DMS 273 treated with DMSO at 0.1 percent for 48 hours (cell line): ENCODE data around the gene TOPAZ1.
A peak's percentile ranks its signal among the peaks of the same experiment; 100 is the strongest.
"Not testable (repeated sequence)": the region's sequence is repeated elsewhere in the genome, so short reads cannot be mapped to it uniquely, and the experiment has no call there.

Source experiments
- DNase-seq: peaks from one replicate; lab custom pipeline; 2025; lab: John Stamatoyannopoulos, UW

Gene TOPAZ1

DNA sequence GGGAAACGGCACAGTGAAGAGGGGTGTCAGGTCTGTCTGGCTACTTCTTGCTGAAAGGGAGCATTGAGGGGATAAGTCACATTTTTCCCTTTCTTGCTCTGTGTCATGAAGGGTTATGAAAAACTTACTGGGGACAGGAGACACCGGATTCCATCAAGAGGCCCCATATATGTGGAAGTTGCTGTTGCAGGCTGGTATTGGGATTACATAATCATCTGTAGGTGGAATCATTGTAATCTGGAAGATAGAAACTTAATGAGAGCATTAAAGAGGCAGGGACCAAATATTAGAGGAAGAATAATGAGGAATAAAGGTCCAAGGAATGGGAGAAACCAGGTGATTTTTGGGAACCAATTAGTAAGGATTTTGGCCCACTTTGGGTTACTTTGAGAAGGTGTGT lies 92.6 kb downstream of the TOPAZ1 start:
- DNase-seq = no peak

DNA sequence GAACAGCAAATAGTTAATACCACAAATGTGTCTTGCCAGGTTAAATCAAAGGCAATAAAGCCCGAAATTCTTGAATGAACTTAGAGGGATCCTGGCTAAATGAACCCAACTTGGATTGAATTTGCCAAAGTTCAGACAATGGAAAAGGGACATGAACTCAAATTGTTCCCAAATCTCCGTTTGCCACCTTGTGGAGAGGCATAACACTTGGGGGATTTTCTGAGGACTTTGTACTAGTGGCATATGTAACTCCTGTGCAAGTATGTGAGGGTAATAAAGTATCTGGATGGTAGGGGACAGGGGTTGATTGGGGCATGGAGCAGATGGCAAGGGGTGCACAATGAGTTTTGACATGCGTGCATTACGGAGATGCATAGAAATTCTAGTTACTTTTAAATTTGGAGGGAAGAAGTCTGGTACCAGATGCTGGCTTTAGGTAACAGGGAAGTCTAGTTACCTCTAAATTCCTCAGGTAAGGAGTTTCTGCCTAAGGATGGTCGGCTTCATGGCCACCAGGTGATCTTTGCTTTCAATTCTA lies 95.6 kb downstream of the TOPAZ1 start:
- DNase-seq = no peak

DNA sequence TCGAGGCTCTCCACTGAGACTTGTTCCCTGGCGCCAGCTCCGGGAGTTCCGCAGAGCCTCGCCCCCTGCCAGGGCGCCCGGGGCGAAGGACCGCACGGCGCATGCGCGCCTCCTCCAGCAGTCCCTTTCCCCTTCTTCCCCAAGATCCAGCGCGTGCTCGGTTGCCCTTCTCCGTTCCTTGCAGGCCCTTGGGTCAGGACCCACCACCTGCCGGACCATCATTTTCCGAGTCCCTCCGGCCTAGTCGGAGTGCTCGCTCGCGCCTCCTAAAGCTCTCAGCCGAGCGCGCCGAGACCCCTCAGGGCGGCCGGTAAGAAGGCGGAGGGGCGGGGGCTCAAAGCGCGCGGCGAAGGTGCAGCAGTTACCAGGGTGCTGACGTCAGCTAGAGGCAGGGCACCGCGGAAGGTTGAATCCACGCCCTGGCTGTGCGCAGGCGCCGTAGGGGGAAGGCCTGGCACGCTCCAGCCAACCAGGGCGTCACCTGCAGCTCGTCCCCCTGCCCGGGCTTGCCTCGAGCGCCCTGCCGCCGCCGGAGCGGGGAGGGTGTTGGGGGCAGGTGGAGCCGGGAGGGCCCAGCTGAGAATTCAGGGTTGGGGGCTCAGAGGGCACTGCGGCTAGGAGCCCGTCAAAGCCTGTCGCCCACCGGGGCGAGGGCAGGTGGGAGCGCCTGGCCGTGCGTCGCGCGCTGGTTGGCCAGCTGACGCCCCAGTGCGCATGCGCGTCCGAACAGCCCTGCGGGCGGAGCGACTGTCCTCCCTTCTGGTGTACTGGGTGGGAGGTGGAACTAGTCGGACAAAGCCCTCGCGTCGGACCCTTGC lies 96.5 kb downstream of the TOPAZ1 start, which contains the start of gene TCAIM:
Gene TCAIM, plus strand, starts transcription at position 757 of the 818 bp plus-strand sequence. CDS start 16,017 bp downstream, outside the sequence.
- peak; percentile 85 for DNase-seq

DNA sequence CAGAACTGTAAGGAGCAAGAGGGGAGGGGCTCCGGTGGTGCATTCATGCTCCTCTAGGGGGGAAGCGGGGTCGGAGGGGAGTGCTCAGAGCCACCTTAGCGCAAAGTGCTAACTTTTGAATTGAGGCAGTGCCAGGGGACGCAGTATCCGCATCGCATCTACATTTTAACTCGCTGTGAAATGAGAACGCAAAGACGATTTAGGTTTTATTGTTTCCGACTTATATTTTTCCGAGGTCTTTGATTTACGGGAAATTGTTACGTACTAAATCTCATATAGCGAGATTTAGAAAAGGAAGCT lies 97.1 kb downstream of the TOPAZ1 start:
- no peak for DNase-seq

DNA sequence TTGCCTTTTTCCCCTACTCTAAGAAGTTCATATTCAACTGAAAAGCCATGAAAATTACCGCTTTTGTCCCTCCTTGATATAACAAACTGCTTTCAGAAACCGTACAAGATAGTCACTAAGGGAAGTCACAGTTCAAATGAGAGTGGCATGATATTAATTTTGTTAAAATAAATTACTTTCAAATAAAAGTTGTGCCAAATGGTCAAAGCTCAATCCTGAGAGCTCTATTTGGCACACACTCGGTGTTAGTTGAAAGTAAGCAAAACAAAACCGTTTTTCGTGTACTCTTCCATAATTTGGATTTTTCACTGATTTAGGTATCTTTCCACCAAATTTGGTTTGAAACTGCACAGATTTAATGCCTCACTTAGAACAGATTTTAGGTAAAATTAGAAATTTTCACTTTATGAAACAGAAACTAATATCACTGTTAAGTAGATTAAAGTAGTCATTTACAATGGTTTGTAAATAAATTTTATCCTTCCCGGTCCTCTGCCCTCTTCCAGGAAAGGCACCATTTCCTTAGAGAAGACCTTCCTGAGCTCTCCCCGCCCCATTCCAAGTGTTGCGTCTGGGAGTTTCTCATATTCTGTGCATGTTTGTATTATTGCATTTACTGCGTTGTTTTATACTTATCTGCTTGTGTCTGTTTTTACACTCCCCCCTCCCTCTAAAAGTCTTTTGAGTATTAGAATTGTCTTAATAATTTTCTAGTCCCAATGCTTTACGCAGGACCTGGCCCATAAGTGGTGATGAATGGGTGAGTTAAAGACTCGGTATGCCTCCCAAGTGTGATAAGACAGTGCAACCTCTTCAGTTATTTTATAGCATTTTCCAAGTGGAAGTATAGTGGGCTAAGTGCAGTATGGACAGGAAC lies 97.7 kb downstream of the TOPAZ1 start:
- no peak for DNase-seq

DNA sequence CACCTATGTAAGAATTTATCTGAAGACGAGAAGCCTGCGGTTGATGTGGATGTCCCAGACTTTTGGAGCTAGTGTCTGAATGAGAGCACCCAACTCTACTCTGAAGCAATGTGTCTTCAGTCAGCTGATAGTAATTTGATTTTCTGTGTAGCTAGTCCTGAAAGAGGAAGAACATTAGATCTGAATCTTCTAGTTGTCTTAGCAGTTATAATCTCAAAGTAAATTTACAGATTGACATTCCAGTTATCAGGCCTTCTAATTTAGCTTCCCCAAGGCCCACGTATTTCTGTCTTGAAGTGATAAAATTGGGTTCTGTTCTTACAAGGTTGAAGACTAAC lies 98.3 kb downstream of the TOPAZ1 start:
- no peak for DNase-seq

DNA sequence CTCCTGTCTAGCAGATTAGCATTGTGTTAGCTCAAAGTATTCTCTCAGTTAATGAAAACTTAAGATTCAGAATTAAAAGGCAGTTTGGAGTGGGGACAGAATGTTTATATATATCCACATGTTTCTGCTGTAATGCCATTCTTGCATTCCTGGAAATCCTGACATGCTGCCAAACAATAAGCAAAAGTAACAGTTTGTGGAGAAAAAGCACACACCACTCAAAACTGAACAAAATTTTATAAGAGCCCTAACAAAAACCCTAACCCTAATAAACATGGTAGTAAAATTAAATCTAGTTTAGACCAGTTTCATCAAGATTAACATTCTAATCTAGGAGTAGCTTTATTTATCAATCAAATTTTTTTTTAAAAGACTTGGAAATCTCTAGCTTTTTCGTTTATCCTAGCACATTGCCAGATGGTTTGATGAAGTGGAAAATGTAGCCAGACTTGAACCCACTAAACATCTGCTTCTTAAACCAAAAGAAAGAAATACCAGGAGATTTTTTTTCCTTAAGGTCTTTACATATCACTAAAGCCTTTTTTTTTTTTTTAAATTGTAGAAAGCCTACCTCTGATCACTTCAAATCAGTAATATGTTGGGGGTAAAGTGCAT lies 100.6 kb downstream of the TOPAZ1 start:
- DNase-seq = no peak

DNA sequence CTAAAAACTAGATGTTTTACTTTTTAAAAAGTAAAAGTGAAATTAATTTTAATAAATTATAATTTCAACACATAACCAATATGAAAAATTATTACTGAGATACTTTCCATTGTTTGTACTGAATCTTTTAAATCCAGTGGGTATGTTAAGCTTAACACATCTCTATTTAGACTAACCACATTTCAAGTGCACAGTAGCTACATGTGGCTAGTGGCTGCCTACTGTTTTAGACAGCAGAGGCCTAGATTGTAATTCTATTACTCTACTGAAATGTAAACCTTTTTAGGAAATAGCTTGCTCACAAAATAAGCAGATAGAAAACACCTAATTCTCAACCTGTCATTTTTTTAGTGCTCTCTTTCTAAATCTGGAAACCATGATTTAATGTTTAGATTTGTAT lies 101.7 kb downstream of the TOPAZ1 start:
- DNase-seq = no peak

DNA sequence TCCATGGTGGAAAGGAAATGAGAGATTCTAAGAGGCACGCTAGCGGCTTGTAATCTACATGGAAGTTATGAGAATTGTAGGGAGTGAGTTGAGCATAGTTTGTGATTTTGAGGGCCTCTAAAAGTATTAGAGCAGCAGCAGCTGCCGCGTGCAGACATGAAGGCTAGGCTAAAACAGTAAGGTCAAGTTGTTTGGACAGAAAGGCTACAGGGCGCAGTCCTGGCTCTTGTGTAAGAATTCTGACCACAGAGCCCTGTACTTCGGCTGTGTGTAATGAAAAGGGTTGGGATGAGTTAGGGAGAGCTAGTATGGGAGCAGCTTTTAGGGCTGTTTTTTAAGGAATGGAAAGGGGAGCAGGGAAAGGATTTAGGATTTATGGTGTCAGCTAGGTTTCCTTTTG lies 104.9 kb downstream of the TOPAZ1 start:
- DNase-seq = not testable (repeated sequence)

DNA sequence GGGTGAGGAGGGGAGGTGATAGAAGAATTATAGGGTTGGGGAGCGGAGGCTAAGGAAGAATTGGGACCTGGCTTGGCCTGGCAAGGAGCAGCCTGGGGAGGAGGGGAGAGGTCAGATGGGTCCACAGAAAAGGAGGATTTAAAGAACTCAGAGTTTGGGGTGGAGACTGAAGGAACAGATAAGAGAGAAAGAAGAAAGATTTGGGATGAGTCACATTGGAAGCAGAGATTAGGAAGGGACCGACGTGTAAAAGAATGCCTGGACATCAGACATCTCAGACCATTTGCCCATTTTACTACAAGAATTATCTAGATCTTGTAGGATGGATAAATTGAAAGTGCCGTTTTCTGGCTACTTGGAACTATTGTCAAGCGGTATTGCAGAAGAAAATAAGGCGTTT lies 107.3 kb downstream of the TOPAZ1 start:
- DNase-seq = no peak

DNA sequence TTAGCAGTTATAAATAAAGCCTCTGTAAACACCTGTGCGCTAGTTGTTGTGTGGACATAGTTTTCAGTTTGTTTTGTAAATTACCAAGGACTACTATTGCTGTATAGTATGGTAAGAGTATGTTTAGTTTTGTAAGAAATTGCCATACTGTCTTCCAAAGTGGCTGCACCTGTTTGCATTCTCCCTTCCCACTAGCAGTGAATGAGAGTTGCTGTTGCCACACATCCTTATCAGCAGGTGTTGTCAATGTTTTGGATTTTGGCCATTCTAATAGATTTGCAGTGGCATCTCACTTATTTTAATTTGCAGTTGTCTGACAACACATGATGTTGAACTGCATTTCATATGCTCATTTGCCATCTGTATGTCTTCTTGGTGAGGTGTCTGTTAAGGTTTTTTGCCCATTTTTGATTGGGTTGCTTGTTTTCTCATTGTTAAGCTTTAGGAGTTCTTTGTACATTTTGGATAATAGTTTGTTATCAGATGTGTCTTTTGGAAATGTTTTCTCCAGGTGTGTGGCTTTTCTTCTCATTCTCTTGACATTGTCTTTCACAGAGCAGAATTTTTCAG lies 111.8 kb downstream of the TOPAZ1 start:
- DNase-seq = no peak

DNA sequence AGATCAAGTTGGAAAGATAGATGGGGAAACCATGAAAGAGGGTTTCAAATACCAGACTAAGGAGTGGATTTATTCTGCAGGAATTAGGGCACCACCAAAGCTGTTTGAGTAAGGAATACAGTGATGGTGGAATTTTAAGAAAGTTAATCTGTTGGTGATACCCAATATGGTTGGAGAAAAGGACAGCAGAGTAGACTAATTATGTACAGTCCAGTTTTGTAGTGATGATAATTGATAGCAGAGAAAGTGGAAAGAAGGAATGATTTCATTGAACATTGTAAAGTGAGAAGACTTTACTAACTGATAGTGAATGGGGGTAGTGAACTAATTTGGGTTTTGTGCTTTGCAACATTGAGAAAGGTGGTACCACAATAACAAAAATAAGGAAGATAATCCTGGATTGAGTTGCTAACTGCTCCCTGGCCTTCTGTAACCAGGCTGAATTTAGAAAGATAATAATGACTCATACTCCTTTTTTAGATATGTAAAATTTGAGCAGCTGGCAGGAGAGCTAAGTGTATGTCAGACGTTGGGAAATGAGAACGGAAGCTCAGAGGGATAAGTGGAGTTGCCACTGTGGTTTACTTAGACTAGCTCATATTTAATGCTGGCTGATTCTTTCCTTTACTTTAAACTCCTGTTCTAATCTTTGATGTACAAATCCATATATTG lies 113.8 kb downstream of the TOPAZ1 start:
- DNase-seq = no peak

DNA sequence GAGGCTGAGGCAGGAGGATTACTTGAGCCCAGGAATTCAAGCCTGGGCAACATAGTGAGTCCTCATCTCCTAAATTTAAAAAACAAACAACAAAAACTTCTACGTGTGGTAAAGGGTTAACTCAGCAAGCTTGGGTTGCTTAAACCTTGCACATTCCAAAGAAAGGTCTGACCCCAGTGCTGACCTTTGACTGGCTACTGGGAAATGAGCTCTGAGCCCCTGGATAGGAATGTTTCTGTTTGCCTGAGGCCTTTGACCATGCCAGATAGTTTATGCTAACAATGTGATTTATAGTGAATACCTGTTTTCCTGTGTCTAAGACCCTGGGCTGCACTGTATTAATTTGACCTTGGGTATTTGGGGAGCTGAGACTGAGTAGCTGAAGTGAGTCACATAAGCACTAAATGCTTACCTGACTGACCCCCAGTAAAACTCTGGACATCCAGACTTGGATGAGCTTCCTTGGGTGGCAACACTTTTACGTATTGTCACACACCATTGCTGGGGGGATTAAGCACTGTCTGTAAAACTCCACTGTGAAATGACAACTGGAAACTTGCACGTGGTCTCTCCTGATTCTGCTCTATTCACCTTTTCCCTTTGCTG lies 117.6 kb downstream of the TOPAZ1 start:
- DNase-seq = no peak

DNA sequence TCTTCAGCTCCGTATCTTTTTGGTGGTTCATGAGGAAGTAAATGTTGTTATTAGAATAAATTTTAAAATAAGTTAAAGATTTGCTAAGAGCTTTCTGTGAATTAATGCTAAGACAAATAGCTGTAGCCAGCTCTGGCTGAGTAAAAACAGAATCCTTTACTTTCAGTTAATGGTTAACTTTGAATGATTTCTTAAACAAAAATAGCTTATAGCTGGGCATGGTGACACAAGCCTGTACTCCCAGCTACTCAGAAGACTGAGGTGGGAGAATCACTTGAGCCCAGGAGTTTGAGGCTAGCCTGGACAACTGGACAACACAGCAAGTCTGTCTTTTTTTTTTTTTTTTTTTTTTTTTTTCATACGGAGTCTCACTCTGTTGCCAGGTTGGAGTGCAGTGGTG lies 121.9 kb downstream of the TOPAZ1 start:
- no peak for DNase-seq

DNA sequence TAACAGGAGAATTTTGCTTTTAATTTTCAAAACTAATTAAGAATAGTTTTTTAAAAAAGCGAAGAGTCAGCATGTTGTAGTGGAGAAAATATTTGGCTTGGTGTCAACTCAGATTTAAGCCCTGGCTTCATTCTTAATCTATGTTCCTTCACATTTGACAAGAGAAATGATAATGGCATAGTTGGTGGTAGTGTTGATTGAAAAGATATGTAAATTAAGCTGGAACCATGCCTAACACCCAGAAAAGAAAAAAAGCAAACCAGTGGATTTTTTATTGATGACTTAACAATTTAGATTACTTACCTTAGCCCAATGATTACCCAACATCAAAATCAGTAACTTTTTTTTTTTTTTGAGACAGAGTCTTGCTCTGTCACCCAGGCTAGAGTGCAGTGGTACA lies 124.3 kb downstream of the TOPAZ1 start:
- DNase-seq = no peak

DNA sequence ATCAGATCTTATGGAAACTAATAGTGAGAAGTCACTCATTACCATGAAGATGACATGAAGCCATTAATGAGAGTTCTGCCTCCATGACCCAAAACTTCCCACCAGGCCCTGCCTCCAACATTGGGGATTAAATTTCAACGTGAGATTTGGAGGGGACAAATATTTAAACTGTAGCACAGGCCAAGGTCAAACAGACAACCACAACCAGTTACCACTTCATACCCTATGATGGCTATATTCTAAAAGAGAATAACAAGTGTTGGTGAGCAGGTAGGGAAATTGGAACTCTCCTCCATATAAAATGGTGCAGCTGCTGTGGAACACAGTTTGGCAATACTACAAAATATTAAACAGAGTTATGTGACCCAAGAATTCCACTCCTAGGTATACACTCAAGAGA lies 133.8 kb downstream of the TOPAZ1 start:
- no peak for DNase-seq
